ENCODE results near the gene DISC1. TPM values are rescaled to one million over a fixed set of nuclear protein-coding genes. Genes with fewer than 3 reads are reported as not detected.

DISC1 gene
- total and polyA plus RNA-seq, 2 donors (not counting 1 experiment from before 2014, with no cell fraction given): 2.7 to 4.3 TPM

DNA sequence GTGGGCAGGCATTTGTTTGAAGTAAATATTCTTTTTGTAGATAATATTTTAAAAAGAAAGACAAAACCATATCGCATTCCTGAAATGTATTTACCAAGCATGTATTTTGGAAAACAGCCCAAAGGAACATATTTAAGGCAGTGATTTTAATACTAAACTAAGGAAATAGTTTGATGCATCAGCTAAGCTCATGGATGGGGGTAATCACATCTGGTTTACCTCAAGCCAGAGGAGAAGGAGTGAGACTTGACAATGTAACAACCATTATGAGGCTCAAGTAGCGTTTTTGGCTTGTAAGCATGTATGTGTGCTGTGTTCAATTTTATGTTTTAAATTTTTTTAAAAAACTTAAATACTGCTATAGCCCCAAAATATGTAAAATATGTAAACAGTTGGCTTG is 390.5 kb downstream of the DISC1 start:
- Mint-ChIP-seq H3K27me3 (no peaks in the 10 kb centered on the region), H3K4me3 (no peak overlapping the region), H3K27ac (no peak overlapping the region), H3K9me3 (ENCODE audit: insufficient read depth) (no peaks in the 10 kb centered on the region), H3K4me1 (no peaks in the 10 kb centered on the region)
- no peaks in the 10 kb centered on the region for H3K9me3 ChIP-seq (ENCODE audit: control extremely low read depth in 1 of 3, control insufficient read depth in 2 of 3, insufficient read depth in 1 of 3, low read length in 2 of 3)
- WGBS (ENCODE audit: insufficient coverage): no CpG with 5 or more reads among the region's 2 CpGs
- peaks cover 0 to 2% of the 10 kb centered on the region in 2 experiments for H3K36me3 ChIP-seq (replicated peaks in 1 of 2; ENCODE audit: control extremely low read depth in 1 of 2, control insufficient read depth in 1 of 2, extremely low read depth in 1 of 2, insufficient read depth in 2 of 2, low read length in 1 of 2)
- no peaks in the 10 kb centered on the region for H3K4me1 ChIP-seq (ENCODE audit: control insufficient read depth in 2 of 2, insufficient read depth in 2 of 2, low read length in 2 of 2)
- ChIA-PET POLR2A (no interaction called here), CTCF (no interaction called here)
- no peak for TF ChIP-seq EZH2 (IDR thresholded peaks at IDR 0.05; ENCODE audit: borderline replicate concordance, insufficient read depth, low read depth, low read length, poor library complexity, severe bottlenecking)
- TF ChIP-seq, protein P1, sequence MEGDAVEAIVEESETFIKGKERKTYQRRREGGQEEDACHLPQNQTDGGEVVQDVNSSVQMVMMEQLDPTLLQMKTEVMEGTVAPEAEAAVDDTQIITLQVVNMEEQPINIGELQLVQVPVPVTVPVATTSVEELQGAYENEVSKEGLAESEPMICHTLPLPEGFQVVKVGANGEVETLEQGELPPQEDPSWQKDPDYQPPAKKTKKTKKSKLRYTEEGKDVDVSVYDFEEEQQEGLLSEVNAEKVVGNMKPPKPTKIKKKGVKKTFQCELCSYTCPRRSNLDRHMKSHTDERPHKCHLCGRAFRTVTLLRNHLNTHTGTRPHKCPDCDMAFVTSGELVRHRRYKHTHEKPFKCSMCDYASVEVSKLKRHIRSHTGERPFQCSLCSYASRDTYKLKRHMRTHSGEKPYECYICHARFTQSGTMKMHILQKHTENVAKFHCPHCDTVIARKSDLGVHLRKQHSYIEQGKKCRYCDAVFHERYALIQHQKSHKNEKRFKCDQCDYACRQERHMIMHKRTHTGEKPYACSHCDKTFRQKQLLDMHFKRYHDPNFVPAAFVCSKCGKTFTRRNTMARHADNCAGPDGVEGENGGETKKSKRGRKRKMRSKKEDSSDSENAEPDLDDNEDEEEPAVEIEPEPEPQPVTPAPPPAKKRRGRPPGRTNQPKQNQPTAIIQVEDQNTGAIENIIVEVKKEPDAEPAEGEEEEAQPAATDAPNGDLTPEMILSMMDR (IDR thresholded peaks at IDR 0.05): no peak
- no peaks in the 10 kb centered on the region for H3K79me2 ChIP-seq (ENCODE audit: control insufficient read depth, insufficient read depth, low read length)
- no peak overlapping the region for H3K4me2 ChIP-seq (replicated peaks; ENCODE audit: low read depth, low read length, poor library complexity, severe bottlenecking)
- no peak overlapping the region for H2AFZ ChIP-seq (ENCODE audit: insufficient read depth, low read depth, low read length, poor library complexity, severe bottlenecking)
- H3K27ac ChIP-seq (ENCODE audit: low read length in 2 of 2): no peak overlapping the region
- no peak for ATAC-seq (ENCODE audit: low read depth)
- no peak overlapping the region for H3K4me3 ChIP-seq (ENCODE audit: control extremely low read depth in 1 of 5, extremely low read depth in 1 of 5, insufficient read depth in 1 of 5, low read depth in 2 of 5, low read length in 4 of 5)
- H4K20me1 ChIP-seq (ENCODE audit: control insufficient read depth, insufficient read depth, low read length, poor library complexity, severe bottlenecking): no peaks in the 10 kb centered on the region
- H3K9ac ChIP-seq (ENCODE audit: low read length): no peak overlapping the region
- DNase-seq: no peak
- intact Hi-C loops (cut with micrococcal nuclease): no loop called here
- H3K27me3 ChIP-seq (replicated peaks in 1 of 4; ENCODE audit: control extremely low read depth in 1 of 4, control insufficient read depth in 3 of 4, insufficient read depth in 4 of 4, low read length in 3 of 4): no peaks in the 10 kb centered on the region

DNA sequence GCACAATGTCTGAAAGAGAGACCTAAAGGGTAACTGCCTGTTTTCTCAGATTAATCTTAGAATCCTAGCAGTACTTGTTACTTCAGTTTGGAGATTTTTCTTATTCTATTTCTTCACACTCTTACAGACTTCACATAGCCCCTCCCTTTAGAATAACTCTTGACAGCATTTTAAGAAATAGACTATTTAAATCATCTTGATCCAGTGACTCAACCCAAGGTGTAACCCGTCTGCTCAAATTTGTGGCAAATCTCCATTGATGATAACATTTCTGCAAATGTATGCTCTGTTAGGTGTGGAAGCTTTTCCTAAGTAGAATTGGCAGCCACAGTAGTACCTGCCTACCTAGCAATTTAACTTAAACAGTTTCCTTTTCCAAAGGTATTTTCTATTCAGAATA is 391.2 kb downstream of the DISC1 start:
- WGBS (ENCODE audit: insufficient coverage): no CpG with 5 or more reads among the region's 1 CpG
- H3K9me3 ChIP-seq (ENCODE audit: control extremely low read depth in 1 of 3, control insufficient read depth in 2 of 3, insufficient read depth in 1 of 3, low read length in 2 of 3): no peaks in the 10 kb centered on the region
- Mint-ChIP-seq H3K9me3 (ENCODE audit: insufficient read depth) (no peaks in the 10 kb centered on the region), H3K4me3 (no peak overlapping the region), H3K27me3 (no peaks in the 10 kb centered on the region), H3K4me1 (no peaks in the 10 kb centered on the region), H3K27ac (no peak overlapping the region)
- H3K27ac ChIP-seq (ENCODE audit: low read length in 2 of 2): no peak overlapping the region
- no peaks in the 10 kb centered on the region for H3K79me2 ChIP-seq (ENCODE audit: control insufficient read depth, insufficient read depth, low read length)
- no peaks in the 10 kb centered on the region for H3K4me1 ChIP-seq (ENCODE audit: control insufficient read depth in 2 of 2, insufficient read depth in 2 of 2, low read length in 2 of 2)
- CTCF ChIA-PET: no interaction called here
- no peaks in the 10 kb centered on the region for H4K20me1 ChIP-seq (ENCODE audit: control insufficient read depth, insufficient read depth, low read length, poor library complexity, severe bottlenecking)
- TF ChIP-seq, protein P1 (IDR thresholded peaks at IDR 0.05): no peak
- no peak for TF ChIP-seq EZH2 (IDR thresholded peaks at IDR 0.05; ENCODE audit: borderline replicate concordance, insufficient read depth, low read depth, low read length, poor library complexity, severe bottlenecking)
- H2AFZ ChIP-seq (ENCODE audit: insufficient read depth, low read depth, low read length, poor library complexity, severe bottlenecking): no peak overlapping the region
- H3K36me3 ChIP-seq (replicated peaks in 1 of 2; ENCODE audit: control extremely low read depth in 1 of 2, control insufficient read depth in 1 of 2, extremely low read depth in 1 of 2, insufficient read depth in 2 of 2, low read length in 1 of 2): peaks cover 0 to 2% of the 10 kb centered on the region in 2 experiments
- intact Hi-C loops (cut with micrococcal nuclease): no loop called here
- POLR2A ChIA-PET: no interaction called here
- no peak for DNase-seq
- H3K4me2 ChIP-seq (replicated peaks; ENCODE audit: low read depth, low read length, poor library complexity, severe bottlenecking): no peak overlapping the region
- no peak overlapping the region for H3K4me3 ChIP-seq (ENCODE audit: control extremely low read depth in 1 of 5, extremely low read depth in 1 of 5, insufficient read depth in 1 of 5, low read depth in 2 of 5, low read length in 4 of 5)
- H3K9ac ChIP-seq (ENCODE audit: low read length): no peak overlapping the region
- no peaks in the 10 kb centered on the region for H3K27me3 ChIP-seq (replicated peaks in 1 of 4; ENCODE audit: control extremely low read depth in 1 of 4, control insufficient read depth in 3 of 4, insufficient read depth in 4 of 4, low read length in 3 of 4)
- ATAC-seq (ENCODE audit: low read depth): no peak
